Epithelial cell of alveolus of lung (primary cell): ENCODE results near the gene CLOCK. TPM values are rescaled to one million over a fixed set of nuclear protein-coding genes. Genes with fewer than 3 reads are reported as not detected.

ENCODE experiments used
- total RNA-seq: library from RNA; depleted of rRNA; stranded (reverse); fragments of >200 nt; gene quantifications from 2 replicates; pipeline ENCODE4 v1.2.1, GENCODE V29; 2015

The CLOCK gene, protein sequence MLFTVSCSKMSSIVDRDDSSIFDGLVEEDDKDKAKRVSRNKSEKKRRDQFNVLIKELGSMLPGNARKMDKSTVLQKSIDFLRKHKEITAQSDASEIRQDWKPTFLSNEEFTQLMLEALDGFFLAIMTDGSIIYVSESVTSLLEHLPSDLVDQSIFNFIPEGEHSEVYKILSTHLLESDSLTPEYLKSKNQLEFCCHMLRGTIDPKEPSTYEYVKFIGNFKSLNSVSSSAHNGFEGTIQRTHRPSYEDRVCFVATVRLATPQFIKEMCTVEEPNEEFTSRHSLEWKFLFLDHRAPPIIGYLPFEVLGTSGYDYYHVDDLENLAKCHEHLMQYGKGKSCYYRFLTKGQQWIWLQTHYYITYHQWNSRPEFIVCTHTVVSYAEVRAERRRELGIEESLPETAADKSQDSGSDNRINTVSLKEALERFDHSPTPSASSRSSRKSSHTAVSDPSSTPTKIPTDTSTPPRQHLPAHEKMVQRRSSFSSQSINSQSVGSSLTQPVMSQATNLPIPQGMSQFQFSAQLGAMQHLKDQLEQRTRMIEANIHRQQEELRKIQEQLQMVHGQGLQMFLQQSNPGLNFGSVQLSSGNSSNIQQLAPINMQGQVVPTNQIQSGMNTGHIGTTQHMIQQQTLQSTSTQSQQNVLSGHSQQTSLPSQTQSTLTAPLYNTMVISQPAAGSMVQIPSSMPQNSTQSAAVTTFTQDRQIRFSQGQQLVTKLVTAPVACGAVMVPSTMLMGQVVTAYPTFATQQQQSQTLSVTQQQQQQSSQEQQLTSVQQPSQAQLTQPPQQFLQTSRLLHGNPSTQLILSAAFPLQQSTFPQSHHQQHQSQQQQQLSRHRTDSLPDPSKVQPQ
- 7.7 and 14.5 TPM in 2 replicates for total RNA-seq

DNA sequence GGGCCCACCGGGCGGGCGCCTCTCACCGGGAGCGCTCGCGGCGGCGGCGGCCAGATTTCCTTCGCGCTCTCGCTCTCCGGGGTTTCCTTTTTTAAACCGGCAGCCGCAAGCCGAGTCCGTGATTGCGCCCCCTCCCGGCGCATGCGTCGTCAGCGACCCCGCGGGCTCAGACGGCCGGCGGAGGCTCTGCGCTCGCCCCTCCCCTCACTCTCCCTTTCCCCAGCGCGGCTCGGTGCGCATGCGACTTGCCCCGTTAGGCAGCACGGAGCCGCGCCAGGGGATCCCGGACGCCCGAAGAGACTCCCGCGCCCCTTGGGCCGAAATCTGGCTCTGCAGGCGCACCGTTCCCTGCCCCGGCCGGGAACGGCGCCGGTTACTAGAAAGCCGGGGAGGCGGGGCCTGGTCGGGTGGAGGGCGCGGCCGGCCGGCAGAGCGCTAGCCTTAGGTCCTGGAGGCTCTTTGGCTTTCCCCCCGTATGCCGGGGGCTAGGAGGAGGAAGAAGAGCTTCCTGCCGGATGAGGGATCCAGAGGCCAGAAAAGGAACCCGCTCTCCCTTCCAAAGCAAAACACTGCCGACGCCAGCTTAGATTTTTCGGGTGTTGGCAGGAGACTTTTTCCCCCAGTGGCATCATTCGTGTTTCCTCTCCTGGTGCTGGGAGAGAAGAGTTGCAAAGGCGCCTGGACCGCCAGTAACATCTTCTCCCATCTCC lies at the start of gene CLOCK:
Gene CLOCK (minus strand): TSS at position 154 of the 710 bp plus-strand sequence. CDS start 64,124 bp downstream, outside the sequence.

GRCh38 chr4:55592014-55592413 lies 45.3 kb upstream of the CLOCK start, which contains the start of gene PDCL2:
PDCL2 (minus strand) TSS chr4:55592245; CDS start chr4:55592109, 136 bp downstream.

GRCh38 chr4:55395529-55396307 lies 151.0 kb downstream of the CLOCK start, which contains the start of gene TMEM165:
TMEM165 (plus strand) TSS chr4:55395957; CDS start chr4:55396190, 233 bp downstream.

Other genes starting within 250 kb of the CLOCK start
- 3.4 and 9.6 TPM in 2 replicates for gene SRD5A3, start 200.7 kb downstream of the CLOCK start, total RNA-seq
- gene TMEM165, start 151.0 kb downstream of the CLOCK start, total RNA-seq = 150 and 161 TPM in 2 replicates
- not detected in 2 replicates for gene PDCL2, start 45.3 kb upstream of the CLOCK start, total RNA-seq
- gene NMU, start 89.4 kb upstream of the CLOCK start, total RNA-seq = 0.80 and 1.2 TPM in 2 replicates